Fibroblast of mammary gland (primary cell): ENCODE measurements around the gene GCAT.
A peak's percentile ranks its signal among the peaks of the same experiment; 100 is the strongest.

ENCODE experiments used
- DNase-seq: peaks from one replicate; pipeline ENCODE4 v3.0.0-alpha.2; 2010; ENCODE audit warnings: low read depth
- H3K4me3 ChIP-seq: 2 replicates; pipeline ENCODE4 v1.5.1; 2011; ENCODE audit warnings: low read depth, mild to moderate bottlenecking, low read length, moderate library complexity; ENCODE audit not compliant: control insufficient read depth
- CTCF ChIP-seq: conservative IDR thresholded peaks from 2 replicates; pipeline ENCODE4 v1.5.1; 2011; ENCODE audit warnings: low read depth, low read length, inconsistent platforms; ENCODE audit not compliant: control insufficient read depth, insufficient read depth

Gene GCAT

GRCh38 chr22:37803195-37803638 lies 4.5 kb upstream of the GCAT start:
- no peak for DNase-seq
- no peak for TF ChIP-seq CTCF
- H3K4me3 ChIP-seq, result peak overlapping the region; percentile 48

GRCh38 chr22:37803639-37804351 lies 3.9 kb upstream of the GCAT start:
- no peak for DNase-seq
- no peak overlapping the region for H3K4me3 ChIP-seq
- no peak for TF ChIP-seq CTCF

GRCh38 chr22:37804352-37804880 lies 3.3 kb upstream of the GCAT start:
- no peak for TF ChIP-seq CTCF
- peak overlapping the region; percentile 39 for H3K4me3 ChIP-seq
- DNase-seq, result no peak

GRCh38 chr22:37804881-37805809 lies 2.6 kb upstream of the GCAT start:
- H3K4me3 ChIP-seq, result peak overlapping the region; percentile 65
- TF ChIP-seq CTCF, result no peak

GRCh38 chr22:37805810-37806277 lies 1.9 kb upstream of the GCAT start:
- DNase-seq, result no peak
- no peak for TF ChIP-seq CTCF
- H3K4me3 ChIP-seq, result peak overlapping the region; percentile 65

More at GRCh38 chr22:37804881-37805809, 2.6 kb upstream of the GCAT start:
- DNase-seq, result peak; percentile 78

- peak; percentile 57 for DNase-seq
Measured at GRCh38 chr22:37806409-37807333, 1.1 kb upstream of the GCAT start.

More at GRCh38 chr22:37806409-37807333, 1.1 kb upstream of the GCAT start:
- no peak for TF ChIP-seq CTCF
- peak overlapping the region; percentile 65 for H3K4me3 ChIP-seq
